Activated naive CD4-positive, alpha-beta T cell treated with anti-CD3 and anti-CD28 coated beads, Interleukin-2, amount 50 U/mL, for 72 hours (primary cell): Measurements from ENCODE around the gene MALL. TPM values are rescaled to one million over a fixed set of nuclear protein-coding genes. Genes with fewer than 3 reads are reported as not detected.
"Not testable (repeated sequence)": the region's sequence is repeated elsewhere in the genome, so short reads cannot be mapped to it uniquely, and the experiment has no call there.

Experiments used
- ATAC-seq, 2 donors: fragments of 150-1000 bp; cut with Tn5 transposase; 2 replicates each; pipeline ENCODE4 v1.10.0; 2021; ENCODE audit warnings: mild to moderate bottlenecking in 2 of 2, moderate library complexity in 2 of 2
- DNase-seq, 2 donors: peaks; one replicate each; pipeline ENCODE4 v3.0.0; 2021 to 2022; ENCODE audit warnings: low spot score in 2 of 2
- H3K27ac Mint-ChIP-seq, 2 donors: one replicate each; pipeline ENCODE4 v1.8.0; 2022; ENCODE audit warnings: mild to moderate bottlenecking in 2 of 2, mixed read lengths in 2 of 2
- H3K36me3 Mint-ChIP-seq, 2 donors: one replicate each; pipeline ENCODE4 v1.8.0; 2022; ENCODE audit warnings: mixed read lengths in 2 of 2
- H3K9me3 Mint-ChIP-seq, 2 donors: one replicate each; pipeline ENCODE4 v1.8.0; 2022; ENCODE audit warnings: mixed read lengths in 2 of 2
- total RNA-seq, 2 donors: library from RNA; stranded (reverse); gene quantifications; one replicate each; pipeline ENCODE4 v1.2.3, GENCODE V29; 2022

Gene MALL
- total RNA-seq, 2 donors from 2014 or later: not detected

DNA sequence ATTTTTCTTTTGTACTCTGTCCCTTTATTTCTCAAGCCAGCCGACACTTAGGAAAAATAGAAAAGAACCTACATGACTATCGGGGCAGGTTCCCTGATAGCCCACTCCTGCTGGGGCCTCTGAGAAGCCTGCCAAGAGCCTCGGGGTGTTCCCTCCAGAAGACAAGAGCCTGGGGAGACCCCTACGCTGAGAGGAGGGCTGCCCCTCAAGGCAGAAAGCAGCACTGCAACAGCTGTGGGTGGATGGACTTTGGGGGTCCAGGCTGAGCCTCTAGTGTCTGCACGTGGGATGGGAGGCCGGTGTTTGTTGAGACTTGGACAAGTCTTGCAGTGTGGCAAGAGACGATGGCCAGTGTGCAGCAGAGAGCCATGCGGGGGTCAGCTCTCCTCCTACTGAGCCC is 32.5 kb downstream of the MALL start:
- not testable (repeated sequence) for DNase-seq, H3K36me3 Mint-ChIP-seq, H3K9me3 Mint-ChIP-seq, H3K27ac Mint-ChIP-seq, ATAC-seq

DNA sequence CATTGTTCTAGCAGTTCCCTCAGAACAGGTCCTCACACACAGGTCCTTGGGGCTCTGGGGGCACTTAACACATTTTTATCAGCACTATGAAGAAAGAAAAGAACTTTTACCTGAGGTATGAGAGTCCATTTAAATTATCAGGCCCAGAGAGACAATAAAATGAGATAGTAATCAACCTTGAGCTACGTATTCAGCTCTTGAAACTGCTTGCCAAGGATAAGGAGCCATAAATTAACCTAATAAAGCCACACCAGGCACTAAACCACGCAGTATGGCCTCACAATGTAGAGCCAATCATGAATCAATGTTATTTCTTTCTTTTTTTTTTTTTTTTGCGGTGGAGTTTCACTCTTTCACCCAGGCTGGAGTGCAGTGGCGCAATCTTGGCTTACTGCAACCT is 37.5 kb downstream of the MALL start:
- not testable (repeated sequence) for H3K9me3 Mint-ChIP-seq, H3K27ac Mint-ChIP-seq, DNase-seq, ATAC-seq, H3K36me3 Mint-ChIP-seq

DNA sequence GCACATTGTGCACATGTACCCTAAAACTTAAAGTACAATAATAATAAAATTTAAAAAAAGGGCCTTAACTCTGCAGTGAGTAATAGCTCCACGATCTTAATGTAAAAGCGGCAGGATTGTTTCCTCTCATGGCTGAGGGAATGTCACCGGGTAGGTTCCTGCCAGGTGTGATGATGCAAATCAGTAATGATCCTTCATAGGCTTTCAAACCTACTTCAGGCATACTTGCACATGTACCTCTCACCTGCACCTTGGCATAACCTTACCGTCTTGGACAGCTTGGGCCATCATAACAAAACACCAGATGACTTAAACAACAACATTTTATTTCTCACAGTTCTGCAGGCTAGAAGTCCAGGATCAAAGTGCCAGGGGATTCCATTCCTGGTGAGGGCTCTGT is 39.7 kb downstream of the MALL start:
- not testable (repeated sequence) for H3K9me3 Mint-ChIP-seq, DNase-seq, H3K36me3 Mint-ChIP-seq, ATAC-seq, H3K27ac Mint-ChIP-seq

DNA sequence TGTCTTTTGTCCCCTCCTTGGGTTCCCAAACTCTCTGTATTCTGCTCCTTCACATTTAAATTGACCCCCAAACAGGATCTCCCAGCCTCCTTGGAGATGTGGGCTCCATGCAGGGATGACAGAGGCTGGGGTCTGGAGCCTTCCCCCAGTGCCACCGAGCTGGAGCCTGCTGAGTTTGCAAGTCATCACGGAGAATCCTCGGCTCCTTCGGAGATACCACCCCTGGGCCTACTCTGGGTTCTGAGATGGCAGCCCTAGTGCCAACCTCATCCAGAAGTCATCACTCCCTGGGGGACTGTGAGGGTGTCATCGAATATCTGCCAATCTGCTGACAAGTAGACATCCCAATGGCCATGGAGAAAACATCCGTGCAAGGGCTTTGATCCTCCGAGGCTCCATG is 45.8 kb downstream of the MALL start:
- H3K36me3 Mint-ChIP-seq, H3K9me3 Mint-ChIP-seq, ATAC-seq, DNase-seq, H3K27ac Mint-ChIP-seq: not testable (repeated sequence)

DNA sequence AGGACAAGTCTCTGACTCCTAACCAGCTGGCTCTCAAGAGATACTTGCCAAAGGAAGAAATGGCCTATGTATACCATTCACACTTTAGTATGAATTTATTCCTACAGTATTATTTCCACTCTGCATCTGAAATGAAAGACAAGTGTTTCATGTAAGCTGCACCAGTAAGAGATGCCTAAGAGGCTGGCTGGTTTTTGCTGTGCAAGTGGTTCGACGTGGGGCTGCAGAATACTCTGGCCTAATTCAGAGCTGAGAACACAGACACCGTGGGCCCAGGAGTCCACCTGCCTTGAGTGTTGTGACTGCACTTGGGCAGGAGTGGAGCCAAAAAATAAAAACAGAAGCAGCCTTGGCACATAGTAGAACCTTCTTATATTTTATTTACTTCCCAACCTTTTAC is 47.5 kb downstream of the MALL start:
- ATAC-seq, DNase-seq, H3K36me3 Mint-ChIP-seq, H3K9me3 Mint-ChIP-seq, H3K27ac Mint-ChIP-seq: not testable (repeated sequence)

DNA sequence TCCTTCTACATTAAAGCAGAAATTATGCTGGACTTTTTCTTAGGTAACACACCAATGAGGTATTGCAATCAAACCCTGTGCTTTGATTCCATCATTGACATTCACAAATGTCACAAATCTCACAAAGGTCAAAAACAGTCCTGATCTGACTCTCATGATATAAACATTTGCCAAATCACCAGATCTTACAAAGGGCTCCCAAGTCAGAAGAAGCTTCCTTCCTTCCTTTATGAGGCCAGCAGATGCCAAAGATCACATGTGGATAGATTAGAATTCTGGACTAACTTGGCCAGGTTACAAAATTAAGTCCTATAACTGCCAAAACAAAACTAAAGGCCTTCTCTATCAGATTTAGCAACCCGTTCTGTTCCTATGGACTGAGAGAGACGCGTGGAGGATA is 53.3 kb downstream of the MALL start:
- H3K27ac Mint-ChIP-seq, H3K36me3 Mint-ChIP-seq, H3K9me3 Mint-ChIP-seq, DNase-seq, ATAC-seq: not testable (repeated sequence)

DNA sequence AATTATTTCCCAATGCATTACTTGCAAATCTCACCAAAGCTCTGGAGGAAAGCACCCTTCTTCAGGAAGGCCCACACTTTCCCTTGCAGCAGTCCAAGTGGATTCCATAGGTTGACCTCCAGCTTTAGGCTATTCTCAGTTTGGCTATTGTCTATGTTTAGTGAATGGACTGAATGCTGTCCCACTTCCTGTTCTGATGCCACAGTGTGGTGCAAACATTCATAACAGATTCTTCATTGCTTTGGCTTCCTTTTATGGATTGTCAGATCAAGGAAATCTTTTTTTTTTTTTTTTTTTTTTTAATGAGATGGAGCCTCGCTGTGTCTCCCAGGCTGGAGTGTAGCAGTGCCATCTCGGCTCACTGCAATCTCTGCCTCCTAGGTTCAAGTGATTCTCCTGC is 55.1 kb downstream of the MALL start:
- DNase-seq, H3K27ac Mint-ChIP-seq, ATAC-seq, H3K36me3 Mint-ChIP-seq, H3K9me3 Mint-ChIP-seq: not testable (repeated sequence)

DNA sequence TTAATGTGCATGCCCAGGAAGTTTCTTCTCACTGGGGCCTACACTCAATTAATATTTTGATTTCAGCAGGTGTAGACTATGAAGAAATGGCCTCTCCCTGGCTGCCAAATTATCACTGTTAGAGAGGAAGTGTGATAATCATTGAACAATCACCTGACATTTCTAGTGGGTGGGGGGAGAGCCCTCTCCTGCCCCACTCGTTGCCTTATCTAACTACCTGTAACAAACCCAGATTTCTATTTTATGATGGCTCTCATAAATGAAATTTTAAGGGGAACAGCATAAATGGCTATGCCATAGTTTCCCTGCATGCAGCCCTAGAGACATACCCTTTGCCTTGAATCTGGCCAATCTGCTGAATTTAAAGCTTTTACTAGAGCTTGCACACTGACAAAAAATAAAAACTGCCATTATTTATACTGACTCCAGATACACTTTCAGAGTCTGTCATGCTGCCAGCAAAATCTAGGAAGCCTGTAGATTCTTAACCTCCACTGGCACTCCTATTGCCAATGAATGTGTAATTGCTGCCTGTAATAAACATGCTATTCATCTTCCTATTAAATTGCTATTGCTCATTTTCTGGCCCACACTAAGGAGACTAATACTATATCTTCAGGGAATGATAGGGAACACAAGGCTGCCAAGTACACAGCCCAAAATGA is 55.8 kb downstream of the MALL start:
- not testable (repeated sequence) for DNase-seq, H3K27ac Mint-ChIP-seq, ATAC-seq, H3K9me3 Mint-ChIP-seq, H3K36me3 Mint-ChIP-seq

DNA sequence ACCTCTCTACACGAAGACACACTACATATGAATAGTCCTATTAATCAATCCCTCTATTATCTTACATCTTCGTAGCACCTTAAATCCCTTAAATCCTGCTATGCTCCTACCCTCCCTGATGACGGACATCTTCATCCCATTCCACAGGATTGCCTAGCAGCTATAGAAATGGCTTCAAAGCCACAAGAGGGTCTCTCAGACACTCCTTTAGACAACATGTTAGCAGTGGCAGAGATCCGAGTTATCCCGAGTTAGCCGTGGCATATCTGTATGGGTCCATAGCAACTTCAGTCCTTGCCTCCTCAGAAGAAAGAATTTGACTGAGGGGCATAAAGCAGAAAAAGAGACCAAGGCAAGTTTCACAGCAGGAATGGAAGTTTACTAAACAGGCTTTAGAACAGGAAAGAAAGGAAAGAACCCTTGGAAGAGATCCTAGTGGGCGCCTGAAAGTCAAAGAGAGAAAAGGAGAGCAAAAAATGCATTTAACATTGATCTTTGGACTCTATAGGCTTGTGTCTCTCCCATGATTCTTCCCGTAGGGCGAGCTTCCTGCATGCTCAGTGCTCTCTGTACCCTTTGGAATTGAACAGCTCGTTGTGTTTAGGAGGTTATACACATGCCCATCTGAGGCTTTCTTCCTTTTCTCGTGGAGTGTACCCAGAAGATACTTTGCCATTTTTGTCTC is 56.5 kb downstream of the MALL start:
- not testable (repeated sequence) for ATAC-seq, H3K9me3 Mint-ChIP-seq, DNase-seq, H3K36me3 Mint-ChIP-seq, H3K27ac Mint-ChIP-seq

DNA sequence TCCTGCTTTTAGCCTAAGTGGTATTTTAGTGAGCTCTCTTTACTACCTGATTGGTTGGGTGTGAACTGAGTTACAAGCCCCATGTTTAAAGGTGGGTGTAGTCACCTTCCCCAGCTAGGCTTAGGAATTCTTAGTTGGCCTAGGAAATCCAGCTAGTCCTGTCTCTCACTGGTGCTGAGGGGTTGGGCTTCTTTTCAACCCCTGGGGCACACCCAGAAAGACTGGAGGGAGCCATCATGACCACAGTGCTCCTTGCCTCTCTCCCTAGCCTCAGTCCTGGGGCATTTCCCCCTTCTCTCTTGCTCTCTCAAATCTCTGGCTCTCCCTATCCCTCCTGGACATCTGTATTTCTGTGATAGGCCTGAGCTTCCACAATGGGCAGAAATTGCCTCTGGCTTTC is 57.6 kb downstream of the MALL start:
- H3K36me3 Mint-ChIP-seq, DNase-seq, ATAC-seq, H3K27ac Mint-ChIP-seq, H3K9me3 Mint-ChIP-seq: not testable (repeated sequence)

DNA sequence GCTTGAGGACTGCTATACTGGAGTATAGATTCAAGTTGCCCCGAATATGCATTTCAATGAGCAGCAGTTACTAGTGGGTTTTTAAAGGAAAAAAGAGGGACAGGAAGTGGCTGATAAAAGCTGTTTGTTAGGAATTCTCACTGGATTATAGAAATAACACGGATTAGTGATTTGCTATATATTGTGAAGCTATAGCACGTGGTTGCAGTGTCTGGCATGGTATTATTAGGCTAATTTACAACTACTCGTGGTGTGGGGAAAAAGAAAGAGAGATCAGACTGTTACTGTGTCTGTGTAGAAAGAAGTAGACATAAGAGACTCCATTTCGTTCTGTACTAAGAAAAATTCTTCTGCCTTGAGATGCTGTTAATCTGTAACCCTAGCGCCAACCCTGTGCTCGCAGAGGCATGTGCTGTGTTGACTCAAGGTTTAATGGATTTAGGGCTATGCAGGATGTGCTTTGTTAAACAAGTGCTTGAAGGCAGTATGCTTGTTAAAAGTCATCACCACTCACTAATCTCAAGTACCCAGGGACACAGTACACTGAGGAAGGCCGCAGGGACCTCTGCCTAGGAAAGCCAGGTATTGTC is 59.7 kb downstream of the MALL start:
- DNase-seq, H3K27ac Mint-ChIP-seq, H3K9me3 Mint-ChIP-seq, H3K36me3 Mint-ChIP-seq, ATAC-seq: not testable (repeated sequence)

DNA sequence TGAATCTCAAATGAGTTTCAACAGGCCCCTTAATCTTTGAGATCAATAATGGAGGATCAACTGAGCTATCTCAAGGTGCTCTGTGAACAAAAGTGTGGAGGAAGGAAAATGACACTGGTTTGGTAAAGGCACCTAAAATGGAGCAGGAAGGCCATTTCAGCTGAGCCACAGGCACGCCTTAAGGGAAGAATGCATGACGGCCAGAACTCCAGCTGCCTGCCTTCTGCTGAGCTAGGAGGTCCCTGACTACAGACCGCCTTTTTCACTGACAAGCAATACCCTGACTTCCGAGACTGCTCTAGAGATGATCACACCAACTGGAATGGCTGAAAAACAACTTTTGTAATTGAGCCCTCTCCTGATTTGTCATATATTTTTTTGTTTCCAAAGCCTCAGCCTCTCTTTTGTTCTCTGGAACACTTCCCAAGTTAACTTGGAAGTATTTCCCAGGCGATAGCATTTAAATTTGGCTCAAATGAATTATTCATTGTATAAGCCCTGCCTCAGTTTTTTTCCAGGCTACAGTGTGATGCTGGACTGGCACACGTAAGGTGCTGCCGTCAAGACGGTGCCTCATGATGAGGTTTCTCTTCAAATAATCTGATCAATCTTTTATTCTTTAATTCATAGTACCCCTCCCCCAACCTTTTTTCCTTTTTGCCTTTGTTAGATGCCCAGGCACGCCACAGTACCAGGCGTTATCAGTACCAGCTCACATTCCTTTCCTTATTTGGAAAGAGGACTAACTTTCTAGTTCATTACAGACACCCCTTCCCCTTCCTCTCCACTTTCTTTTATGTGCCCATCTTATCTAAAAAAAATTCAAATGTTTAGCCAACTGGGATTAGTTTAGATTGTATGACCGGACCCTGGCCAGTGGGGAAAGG is 60.9 kb downstream of the MALL start:
- not testable (repeated sequence) for H3K27ac Mint-ChIP-seq, DNase-seq, ATAC-seq, H3K9me3 Mint-ChIP-seq, H3K36me3 Mint-ChIP-seq

DNA sequence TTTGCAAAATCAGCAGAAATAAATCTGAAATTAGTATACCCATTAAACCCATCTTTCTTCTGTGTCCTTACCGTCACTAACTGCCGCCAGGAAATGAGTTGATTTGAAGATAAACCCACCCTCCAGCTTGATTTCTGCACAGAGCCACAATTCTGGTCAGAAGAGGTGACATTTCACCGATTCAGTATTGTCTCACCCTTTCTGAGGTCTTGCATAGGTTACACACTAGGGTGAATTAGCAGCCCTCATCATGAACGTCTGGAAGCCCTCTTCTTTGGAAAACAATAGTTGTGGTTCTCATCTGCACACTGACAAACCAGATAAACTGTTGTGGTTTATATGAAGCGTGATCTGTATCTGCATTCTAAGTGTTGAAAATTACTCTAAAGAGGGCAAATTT is 61.9 kb downstream of the MALL start:
- H3K27ac Mint-ChIP-seq, ATAC-seq, DNase-seq, H3K9me3 Mint-ChIP-seq, H3K36me3 Mint-ChIP-seq: not testable (repeated sequence)

DNA sequence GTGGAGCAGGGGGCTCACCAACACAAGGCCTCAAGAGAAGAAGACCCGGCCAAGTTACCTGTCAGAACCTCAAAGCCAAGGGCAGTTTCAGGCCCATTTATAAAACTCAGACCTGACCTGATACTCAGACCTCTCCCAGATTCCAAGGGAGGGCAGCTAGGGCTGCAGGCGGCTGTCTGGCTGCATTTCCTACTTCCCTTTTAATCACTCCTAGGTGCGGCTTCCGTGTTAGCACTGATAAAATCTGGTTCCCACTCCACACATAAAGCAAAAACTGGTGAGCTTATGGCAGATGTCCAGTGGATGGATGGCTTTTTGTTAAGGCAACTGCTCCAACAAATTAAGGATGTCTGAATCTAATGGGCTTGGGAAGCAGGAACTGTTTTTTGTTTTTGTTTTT is 63.5 kb downstream of the MALL start:
- H3K9me3 Mint-ChIP-seq, ATAC-seq, H3K36me3 Mint-ChIP-seq, DNase-seq, H3K27ac Mint-ChIP-seq: not testable (repeated sequence)

DNA sequence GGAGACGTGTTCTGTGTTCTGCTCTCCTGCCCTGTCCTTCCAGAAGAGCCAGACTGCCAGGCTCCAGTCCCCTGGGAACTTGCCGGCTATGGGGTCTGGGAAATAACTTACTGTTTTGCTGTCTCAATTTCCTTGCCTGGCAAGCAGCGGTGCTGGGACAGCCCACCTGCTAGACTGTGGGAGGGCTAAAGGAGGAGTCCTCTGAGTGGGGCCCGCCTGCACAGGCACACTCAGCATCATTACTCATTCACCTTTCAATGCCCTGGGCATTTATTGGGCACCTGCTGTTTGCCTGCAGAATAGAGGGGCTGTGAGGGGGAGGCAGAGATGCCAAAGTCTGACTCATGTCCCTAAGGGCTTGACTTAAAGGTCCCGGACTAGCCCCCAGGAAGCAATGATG is 65.4 kb downstream of the MALL start:
- H3K36me3 Mint-ChIP-seq, H3K9me3 Mint-ChIP-seq, H3K27ac Mint-ChIP-seq, ATAC-seq, DNase-seq: not testable (repeated sequence)

DNA sequence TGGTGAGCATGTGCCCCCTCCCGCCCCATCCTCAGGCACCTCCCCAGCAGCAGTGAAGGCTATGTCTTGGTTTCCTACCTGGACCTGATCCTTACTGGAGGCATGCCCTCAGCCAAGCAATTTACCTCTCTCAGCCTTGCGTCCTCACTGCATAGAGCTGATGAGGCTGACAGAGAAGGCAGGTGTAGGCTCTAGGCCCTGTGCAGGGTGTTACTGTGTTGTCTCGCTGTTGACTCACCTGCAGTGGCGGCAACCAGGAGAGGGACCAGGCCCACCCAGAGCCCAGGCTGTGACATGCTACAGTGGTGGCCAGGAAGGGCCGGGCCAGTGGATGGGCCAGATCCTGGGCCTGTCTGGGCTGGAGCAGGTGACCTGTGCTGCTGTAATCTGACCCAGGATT is 65.9 kb downstream of the MALL start:
- not testable (repeated sequence) for H3K36me3 Mint-ChIP-seq, ATAC-seq, DNase-seq, H3K9me3 Mint-ChIP-seq, H3K27ac Mint-ChIP-seq
